GM03348 (cell line): ENCODE data around the gene RPIA.

Source experiments
- DNase-seq: peaks from one replicate; pipeline ENCODE4 v3.0.0; 2012; ENCODE audit warnings: low spot score

The RPIA gene

DNA sequence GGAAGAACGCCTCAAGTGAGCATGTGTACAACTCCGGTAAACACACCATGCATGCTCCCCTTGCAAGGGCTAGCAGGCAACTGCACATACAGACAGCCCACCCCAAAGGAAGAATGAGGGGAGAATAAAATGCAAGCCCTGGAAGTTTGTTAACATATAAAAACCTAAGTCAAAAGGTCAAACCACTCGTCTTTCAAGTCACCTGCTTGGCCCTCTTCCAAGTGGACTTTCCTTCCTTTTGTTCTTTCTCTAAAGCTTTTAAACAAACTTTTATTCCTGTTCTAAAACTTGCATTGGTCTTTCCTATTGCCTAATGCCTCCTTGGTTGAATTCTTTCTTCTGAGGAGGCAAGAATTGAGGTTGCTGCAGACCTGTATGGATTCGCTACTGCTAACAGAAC, 5.2 kb upstream of the RPIA start:
- DNase-seq = no peak

DNA sequence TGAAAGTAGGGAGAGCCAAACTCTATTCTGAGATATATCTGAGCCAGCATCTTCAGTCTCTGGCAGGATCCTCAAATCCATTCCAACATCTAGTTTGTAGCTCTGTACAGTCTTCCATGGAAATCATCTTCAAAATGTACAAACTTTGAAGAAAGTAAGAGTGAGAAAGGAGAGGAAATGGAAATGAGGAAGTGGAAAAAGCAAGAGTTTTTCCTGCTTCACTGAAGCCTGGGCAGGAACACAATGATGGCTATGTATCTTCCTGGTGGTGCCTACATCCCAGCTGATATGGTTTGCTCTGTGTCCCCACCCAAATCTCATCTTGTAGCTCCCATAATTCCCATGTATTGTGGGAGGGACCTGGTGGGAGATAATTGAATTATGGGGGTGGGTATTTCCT, 4.1 kb upstream of the RPIA start:
- no peak for DNase-seq

DNA sequence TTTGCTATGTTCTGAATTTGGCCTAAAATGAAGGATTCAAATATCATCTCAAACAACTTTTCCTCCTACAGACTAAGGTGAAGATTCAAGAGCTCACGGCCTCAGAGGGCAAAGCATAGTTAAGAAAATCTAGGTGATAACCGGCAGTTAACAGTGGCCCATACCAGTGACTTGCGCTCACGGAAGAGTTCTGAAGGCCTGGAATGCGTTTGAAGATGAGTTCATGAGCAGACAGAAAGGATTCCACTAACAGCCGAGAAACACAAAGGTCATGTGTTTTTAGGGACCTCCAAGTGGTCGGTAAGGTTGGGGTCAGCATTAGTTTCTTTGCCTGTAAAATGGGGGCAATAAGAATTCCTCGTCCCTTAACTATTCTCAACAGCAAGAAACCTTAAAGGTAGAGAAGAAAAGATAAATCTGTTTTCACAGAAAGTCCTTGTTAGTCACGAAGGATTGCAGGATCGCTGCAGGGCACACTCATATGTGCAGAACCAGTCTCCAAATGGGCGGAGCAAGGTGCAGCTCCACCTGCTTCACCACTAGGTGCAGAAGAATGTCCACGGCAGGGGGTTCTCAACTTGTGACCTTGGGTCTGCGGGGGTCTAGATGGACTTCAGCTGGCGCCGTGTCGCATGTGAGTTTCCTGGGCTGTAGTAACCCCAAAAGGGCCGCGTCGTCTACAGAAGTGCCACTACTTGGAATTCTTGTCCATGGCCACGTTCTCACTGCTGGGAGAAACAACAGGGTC, 708 bp upstream of the RPIA start:
- DNase-seq = peak; percentile 6

DNA sequence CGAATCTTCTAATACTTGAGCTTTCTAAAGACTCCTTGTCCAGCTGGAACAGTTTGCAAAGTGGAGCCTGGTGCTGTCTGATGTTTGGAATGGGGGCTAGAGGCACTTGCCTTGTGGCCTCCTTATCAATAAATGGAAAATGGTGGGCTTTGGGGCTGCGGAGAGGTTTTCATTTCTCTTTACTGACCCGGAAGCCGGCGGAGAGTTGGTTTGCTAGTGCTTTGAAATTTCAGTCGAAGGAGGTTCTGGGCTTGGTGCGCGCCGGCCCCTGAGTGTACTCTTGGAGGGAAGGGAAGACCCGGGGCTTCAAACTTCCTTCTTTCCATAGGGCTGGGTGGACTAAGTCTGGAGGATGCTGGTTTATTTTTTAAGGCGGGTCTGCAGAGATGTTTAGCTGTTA, 714 bp downstream of the RPIA start:
- peak; percentile 26 for DNase-seq

DNA sequence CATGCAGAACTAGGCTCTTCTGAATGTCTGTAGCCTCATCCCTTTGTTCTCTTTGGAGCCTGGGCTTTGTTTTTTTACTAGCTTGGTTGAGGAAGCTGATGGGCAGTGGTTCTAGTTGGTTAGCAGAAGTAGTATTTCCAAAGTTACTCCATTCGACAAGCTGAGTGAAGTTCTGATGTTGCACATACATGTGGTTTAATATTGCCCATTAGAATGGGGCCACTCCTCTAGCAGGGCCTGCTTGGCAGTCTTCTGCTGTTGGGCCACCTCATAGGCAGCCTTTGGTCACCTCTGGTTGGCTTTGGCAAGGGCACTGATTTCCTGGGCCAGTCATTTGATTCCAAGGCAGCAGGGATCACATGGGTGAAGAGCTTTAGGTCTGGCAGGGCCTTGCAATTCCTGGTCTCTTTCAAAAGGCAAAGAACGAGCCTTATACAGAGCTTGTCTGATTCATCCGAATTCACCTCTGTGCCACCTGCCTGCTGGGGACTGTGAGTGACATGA, 2.5 kb downstream of the RPIA start:
- DNase-seq = no peak

DNA sequence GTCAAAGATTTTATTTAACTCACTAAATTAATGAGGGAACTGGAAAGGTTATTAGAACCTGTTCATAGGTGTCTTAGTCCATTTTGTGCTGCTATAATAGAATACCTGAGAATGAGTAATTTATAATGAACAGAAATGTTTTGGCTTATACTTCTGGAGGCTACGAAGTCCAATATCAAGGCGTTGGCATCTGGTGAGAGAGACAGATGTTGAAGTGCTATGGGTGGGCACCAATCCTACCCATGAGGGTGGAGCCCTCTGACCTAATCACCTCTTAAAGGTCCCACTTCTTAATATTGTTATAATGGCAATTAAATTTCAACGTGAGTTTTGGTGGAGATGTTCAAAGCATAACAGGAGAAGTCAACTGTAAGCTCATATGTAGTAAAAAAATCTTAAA, 5.1 kb downstream of the RPIA start:
- DNase-seq = no peak

DNA sequence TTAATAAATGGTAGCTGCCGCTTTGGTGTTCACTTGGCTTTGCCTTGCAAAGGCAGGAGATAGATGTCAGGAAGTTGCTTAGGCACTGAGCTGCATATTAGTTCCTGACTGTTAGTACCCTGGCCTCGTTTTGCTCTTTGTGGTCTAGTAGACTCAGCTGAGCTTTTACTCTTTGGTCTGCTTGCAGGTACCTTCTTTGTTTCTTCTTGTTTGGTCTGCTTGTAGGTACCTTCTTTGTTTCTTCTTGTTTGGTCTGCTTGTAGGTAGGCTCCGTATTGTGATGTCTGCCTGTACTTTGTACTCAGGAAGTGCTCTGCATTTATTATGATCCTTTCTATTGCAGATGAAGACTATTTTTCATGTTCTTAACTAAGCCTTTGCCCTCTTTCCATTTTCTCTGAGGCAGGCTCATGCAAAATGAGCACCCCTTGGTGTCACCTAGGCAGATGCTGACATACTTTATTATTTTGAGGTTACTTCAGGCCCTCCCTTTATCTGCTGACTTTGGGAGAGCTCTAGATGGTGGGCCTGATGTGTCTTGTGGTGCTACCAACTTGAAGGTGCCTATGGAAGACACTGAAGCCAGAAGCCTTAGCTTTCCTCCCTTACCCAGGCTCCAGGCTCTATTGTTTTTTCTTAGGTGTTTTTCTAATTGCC, 6.0 kb downstream of the RPIA start:
- no peak for DNase-seq

DNA sequence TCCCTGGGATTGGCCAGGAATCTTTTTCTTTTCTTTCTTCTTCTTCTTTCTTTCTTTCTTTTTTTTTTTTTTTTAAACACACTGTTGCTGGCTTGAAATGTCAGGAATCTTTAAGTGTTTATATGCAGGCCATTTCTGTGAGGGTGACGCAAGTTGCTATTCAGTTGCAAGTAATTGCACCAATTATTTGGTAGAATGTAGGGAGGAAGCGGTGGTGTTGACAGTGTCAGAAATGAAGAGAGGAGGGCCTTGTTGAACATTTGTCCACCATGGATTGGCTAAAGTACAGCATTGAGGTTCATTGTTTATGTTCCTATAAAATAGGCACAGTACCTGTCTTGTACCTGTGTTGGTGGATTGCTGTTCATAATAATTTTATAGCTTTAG, 6.5 kb downstream of the RPIA start:
- no peak for DNase-seq

DNA sequence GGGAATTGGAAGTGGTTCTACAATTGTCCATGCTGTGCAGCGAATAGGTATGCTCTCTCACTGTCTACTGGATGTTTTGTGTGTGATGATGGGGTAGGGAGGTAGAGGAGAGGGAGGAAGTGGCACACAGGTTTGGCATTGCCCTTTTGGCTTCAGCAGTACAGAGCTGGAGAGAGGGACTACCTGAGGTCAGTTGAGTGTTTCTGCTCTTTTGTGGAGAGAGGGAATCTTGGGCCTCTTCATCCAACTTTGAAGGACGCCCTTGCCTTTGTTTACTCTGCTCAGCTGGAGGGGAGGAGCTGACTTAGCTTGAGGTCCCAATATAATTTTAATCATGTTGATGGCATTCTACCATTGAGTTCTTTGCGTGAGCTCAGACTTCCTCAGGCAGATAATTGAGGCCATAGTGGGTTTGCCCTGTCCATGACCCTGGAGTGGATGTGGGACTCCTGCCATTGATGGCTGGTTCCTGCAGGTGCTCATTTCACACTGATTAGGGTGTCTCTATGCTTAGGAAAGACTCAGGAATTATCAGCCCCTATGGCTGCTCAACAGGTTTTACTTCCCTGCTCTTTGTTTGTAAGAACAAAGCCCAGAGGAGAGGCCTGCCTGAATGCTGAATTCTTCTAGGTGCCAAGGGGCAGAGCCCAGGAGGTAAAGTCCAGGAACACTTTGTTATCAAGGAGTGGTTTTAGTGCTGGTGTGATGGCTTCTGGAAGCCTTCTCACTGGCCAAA, 7.2 kb downstream of the RPIA start:
- DNase-seq = no peak

DNA sequence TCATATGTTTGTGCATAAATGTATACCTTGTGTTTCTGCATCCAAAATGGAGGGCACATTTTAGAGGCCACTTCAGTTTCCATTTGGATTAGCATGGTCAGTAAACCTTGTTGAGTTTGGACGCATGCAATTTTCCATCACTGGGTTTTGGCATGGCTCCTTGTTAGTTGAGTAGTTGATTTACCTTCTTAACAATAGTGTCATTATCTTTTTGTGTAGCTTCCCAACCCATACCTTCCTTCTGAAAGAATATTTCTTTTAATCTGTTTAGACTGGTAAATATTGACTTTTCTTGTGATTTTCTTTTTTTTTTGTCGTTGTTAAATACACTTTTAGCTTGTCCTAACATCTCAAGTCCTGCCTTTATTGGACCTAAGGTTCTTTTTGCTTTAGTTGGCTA, 15.5 kb downstream of the RPIA start:
- no peak for DNase-seq

DNA sequence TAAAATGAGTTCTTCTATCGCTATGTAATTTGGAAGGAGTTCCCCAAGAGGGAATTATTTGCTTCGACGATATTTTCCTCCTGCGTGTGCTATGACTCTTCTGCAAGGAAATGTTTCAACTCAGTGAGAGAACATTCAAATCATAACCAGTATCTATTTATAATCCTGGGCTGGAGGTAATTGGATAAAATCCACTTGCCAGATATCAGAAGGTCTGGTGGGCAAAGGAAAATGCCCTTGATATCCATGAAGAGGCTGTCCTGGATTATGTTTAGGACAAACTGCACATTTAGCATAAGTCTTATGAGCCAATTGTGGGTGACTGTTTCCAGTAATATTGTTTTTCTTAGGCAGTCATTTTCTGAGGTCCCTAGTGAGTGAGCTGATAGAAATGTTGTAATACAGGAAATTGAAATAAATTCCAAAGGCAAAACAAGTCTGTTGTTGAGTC, 17.7 kb downstream of the RPIA start:
- peak; percentile 46 for DNase-seq

DNA sequence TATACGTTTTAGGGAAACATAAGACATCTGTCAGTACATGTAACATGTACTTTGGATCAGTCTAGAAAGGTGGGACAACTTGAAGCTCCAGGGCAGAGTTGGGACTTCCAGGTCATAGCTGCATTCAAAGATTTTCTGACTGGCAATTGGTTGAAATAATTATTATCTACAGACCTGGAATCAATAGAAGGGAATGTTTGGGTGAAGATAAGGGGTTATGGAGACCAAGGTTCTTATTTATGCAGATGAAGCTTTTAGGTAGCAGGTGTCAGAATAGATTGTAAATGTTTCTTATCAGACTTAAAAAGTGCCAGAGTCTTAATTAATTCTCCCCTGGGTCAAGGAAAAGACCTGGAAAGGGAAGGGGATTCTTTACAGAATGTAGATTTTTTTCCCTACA, 19.8 kb downstream of the RPIA start:
- no peak for DNase-seq

DNA sequence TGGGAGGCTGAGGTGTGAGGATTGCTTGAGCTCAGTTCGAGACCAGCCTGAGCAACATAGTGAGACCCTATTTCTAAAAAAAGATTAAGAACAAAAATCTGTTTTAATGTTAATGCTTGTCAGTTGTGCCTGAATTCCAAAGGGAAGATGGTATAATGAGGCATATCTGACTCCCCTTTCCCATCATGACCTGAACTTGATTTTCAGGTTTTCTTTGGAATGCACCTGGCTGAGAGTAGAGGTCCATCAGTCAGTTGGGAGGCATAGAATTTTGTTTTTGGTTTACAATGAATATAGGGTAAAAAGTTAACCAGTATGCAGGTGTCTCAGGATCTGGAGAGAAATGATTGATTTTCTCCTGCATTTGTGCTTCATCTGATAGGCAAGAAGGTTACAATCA, 20.4 kb downstream of the RPIA start:
- DNase-seq = no peak

DNA sequence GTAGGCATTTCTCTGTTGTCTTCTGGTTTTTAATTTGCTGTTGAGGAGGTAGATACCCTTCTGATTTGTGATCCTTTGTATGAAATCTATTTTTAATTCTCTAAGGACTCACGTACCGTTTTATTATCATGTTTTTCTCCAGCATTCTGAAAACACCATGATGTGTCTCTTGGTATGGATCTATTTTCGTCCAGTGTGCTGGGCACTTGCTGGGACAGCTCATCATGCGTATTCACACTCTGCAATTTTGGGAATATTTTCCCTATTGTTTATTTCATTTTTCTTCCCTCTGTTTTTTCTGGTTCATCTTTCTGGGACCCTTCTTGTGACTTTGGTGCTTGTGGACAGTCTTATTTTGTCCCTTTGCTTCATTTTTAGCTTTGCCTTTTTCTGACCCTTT, 21.9 kb downstream of the RPIA start:
- DNase-seq = no peak

DNA sequence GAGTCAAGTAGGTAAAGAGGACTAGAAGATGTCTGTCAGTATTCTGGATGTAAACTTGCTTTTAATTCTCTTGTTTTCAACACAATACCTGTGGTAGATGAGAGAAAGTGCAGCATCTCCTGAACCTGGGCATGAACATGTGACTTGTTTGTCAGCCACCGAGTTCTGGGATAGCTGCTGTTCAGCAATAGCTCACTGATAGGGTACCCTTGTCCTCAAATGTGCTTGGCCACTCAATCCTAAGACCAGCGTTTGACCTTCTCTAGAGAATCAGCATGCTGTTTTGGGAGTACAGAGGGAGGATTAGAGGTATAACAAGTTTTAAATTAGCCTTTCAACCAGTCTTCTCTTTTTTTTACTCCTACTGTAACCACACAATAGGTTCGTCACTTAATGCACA, 23.2 kb downstream of the RPIA start:
- no peak for DNase-seq

DNA sequence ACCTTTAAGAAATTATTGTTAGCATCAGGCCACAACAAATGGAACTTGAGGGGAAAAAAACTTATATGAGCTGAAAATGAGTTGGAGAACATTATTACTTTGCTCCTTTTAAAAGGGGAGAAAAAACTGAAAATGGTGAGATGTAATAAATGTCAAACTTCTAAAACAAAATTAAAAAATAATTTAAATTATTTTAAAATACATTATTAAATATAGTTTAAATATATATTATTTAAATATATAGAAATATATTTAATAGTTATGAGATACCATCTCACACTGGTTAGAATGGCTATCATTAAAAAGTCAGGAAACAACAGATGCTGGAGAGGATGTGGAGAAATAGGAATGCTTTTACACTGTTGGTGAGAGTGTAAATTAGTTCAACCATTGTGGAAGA, 28.9 kb downstream of the RPIA start:
- no peak for DNase-seq

DNA sequence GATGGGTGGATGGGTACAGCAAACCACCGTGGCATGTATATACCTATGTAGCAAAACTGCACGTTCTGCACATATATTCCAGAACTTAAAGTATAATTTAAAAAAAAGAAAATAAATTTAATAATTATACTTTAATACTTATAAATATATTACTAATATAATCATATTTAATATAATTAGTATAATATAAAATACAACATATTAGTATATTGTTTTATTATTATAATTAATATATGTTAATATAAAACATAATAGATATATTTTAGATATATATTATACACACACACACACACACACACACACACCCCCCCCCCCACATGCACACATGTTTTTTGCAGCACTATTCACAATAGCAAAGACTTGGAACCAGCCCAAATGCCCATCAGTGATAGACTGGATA, 29.8 kb downstream of the RPIA start:
- no peak for DNase-seq

DNA sequence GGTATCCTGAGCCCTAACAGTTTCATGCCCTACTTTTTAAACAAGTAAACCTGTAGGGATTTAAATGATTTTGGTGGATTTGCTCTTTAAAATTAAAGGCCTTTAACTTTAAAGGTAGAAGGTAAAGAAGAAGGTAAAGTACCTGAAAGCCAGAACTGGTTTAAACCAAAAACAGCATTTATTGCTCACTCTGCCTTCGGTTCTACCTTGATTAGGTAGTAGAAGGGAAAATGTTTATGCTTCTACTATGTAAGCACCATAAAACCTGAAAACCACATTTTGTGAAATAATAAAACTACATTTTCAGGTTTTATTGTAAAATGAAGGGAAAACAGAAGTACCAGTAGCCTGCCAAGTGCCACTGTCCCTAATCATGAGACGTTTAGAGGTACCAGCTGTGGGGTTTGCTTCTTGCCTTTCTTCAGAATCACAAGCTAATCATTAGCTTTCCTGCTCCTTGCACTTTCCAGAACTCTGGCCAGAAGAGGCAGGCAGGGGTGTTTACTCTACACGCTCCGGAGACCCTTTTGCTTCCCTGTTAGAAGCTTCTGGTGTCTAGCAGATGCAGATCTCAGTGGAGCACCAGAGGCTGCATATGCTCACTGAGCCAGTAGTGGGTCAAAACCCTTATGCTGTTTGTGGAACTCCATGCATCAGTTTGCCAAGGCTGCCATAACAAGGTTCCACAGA, 33.3 kb downstream of the RPIA start:
- DNase-seq = no peak

DNA sequence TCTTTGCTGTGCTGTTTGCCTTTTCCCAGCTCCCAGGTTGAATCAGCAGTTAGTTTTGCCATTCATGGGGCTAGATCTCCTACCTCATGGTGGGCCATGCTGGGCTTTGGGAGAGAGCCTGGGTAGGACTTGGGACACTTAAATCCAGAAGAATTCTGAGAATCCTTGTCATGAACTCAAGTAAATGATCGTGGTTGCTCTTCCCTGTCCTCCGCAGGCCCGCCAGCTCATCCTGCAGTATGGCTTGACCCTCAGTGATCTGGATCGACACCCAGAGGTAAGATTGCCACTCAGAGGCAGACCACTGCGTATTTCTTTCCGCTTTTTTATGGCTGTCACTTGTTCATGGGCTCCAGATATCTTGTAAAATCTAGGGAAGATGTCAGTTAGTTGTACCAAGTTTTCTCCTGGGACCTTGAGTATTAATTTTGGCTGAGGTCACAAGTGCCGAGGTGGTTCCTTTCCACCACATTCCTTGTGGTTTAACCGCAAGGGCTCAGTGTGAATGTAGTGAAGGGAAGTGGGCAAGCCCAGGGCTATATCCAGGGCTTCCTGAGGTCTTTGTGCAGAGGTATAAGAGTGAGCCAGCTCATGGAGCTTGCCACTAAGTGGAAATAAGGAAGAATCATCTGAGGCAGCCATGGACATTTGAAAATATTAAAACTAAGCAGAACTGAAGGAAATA, 37.7 kb downstream of the RPIA start:
- DNase-seq = no peak

DNA sequence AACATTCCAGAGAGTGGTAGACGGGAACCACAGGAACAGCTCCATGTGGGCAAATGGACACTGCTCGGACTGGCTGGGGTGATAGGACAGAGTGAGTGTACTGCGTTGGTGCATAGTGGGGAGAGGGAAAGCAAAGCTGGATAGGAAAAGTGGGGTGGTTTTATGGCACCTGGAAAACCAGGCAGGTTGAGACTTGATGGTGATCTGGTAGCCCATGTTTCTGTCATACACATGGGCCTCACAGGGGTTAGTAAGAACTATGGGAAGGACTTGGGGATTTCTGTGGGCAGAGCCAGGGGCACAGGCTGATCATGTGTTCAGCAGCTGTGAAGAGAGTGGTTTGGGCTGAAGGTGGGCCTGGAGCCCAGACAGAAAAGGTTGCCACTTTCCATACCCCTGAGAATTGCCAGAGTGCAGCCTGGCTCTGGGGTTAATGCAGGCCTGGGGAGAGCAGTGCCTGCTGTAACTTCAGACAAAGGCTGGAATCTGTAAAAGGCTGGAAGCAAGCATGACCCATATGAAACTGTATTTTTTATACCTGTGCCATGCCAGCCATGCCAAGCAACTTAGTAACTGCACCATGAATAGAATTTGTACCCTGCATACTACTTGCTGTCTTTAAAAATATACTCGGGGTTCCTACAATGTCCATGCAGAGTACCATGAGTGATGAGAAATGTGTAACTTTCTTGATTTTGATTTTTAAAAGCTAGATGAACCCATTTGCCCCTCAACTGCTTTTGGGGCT, 41.9 kb downstream of the RPIA start:
- no peak for DNase-seq

DNA sequence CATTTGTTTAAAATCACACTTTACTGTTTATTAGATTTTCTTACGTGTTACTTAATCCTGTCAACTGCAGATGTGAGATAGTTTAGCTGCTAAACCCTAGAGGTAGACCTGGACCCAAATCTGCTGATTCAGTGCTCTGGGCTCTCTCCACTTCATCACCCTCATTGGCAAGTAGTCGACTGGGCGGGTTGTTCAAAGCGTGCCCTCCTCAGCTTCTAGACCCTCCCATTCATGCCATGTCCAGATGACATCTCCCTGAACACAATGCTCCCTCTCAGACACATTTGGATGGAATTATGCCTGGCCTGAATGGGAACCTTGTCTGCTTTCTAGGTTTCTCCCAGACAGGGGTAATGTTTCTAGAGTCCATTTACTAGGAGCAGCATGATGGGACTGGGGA, 43.7 kb downstream of the RPIA start:
- no peak for DNase-seq
